T-helper 2 cell treated with Interferon-gamma antibody and Interleukin-4, amounts not matched to agents 100 ng/mL and 5 ng/mL, for 36 hours (primary cell): Measurements from ENCODE around the gene PCED1B. TPM values are rescaled to one million over a fixed set of nuclear protein-coding genes. Genes with fewer than 3 reads are reported as not detected.
"Not testable (repeated sequence)": the region's sequence is repeated elsewhere in the genome, so short reads cannot be mapped to it uniquely, and the experiment has no call there.

Source experiments
- intact Hi-C: fragments of 100-400 bp; cut with micrococcal nuclease; formaldehyde crosslinking; loops from one replicate; pipeline ENCODE4 v1.15.1; 2023
- total RNA-seq: library from RNA; stranded (reverse); gene quantifications from 2 replicates; pipeline ENCODE4 v1.2.3, GENCODE V29; 2022

PCED1B gene
- total RNA-seq, 1 donor from 2014 or later = 38.8 TPM

GRCh38 chr12:47160316-47161244, 81.2 kb downstream of the PCED1B start:
- intact Hi-C loops = no loop called here

GRCh38 chr12:47164116-47164515, 84.7 kb downstream of the PCED1B start:
- intact Hi-C loops = no loop called here

- intact Hi-C loops = no loop called here
Observed at GRCh38 chr12:47164724-47165439, 85.5 kb downstream of the PCED1B start.

- intact Hi-C loops = no loop called here
Observed at GRCh38 chr12:47165934-47166333, 86.5 kb downstream of the PCED1B start.

GRCh38 chr12:47166365-47166764, 86.9 kb downstream of the PCED1B start:
- intact Hi-C loops = no loop called here

GRCh38 chr12:47170281-47170680, 90.9 kb downstream of the PCED1B start:
- intact Hi-C loops = not testable (repeated sequence)

- intact Hi-C loops = no loop called here
Observed at GRCh38 chr12:47178014-47178413, 98.6 kb downstream of the PCED1B start.

GRCh38 chr12:47182164-47182938, 102.9 kb downstream of the PCED1B start:
- intact Hi-C loops = not testable (repeated sequence)

- intact Hi-C loops = no loop called here
Observed at GRCh38 chr12:47184229-47184628, 104.8 kb downstream of the PCED1B start.

GRCh38 chr12:47184813-47185212, 105.4 kb downstream of the PCED1B start:
- intact Hi-C loops = no loop called here

GRCh38 chr12:47186246-47186645, 106.8 kb downstream of the PCED1B start:
- intact Hi-C loops = no loop called here

- intact Hi-C loops = no loop called here
Observed at GRCh38 chr12:47188576-47189441, 109.4 kb downstream of the PCED1B start.

GRCh38 chr12:47189728-47190127, 110.3 kb downstream of the PCED1B start:
- intact Hi-C loops = loop anchor here (5.0 kb wide), 2 partner anchors 107 to 208 kb away; no protein-coding TSS in a partner anchor

- intact Hi-C loops = loop anchor here (5.0 kb wide), 2 partner anchors 108 to 207 kb away; no protein-coding TSS in a partner anchor
Observed at GRCh38 chr12:47190271-47190750, 110.9 kb downstream of the PCED1B start.

GRCh38 chr12:47190905-47191304, 111.5 kb downstream of the PCED1B start:
- intact Hi-C loops = loop anchor here (5.0 kb wide), 2 partner anchors 109 to 206 kb away; no protein-coding TSS in a partner anchor

GRCh38 chr12:47192051-47192450, 112.6 kb downstream of the PCED1B start:
- intact Hi-C loops = loop anchor here (2.0 to 5.0 kb wide), 4 partner anchors 15 to 205 kb away; no protein-coding TSS in a partner anchor

- intact Hi-C loops = loop anchor here (2.0 to 5.0 kb wide), 4 partner anchors 14 to 204 kb away; no protein-coding TSS in a partner anchor
Observed at GRCh38 chr12:47193066-47193465, 113.6 kb downstream of the PCED1B start.

- intact Hi-C loops = loop anchor here (5.0 kb wide), 2 partner anchors 112 to 203 kb away; no protein-coding TSS in a partner anchor
Observed at GRCh38 chr12:47194501-47194900, 115.1 kb downstream of the PCED1B start.

- intact Hi-C loops = no loop called here
Observed at GRCh38 chr12:47200446-47200845, 121.0 kb downstream of the PCED1B start.

- intact Hi-C loops = not testable (repeated sequence)
Observed at GRCh38 chr12:47201190-47201589, 121.8 kb downstream of the PCED1B start.
